Sigmoid colon (tissue), 7 donors: ENCODE results near the gene GALNT12. TPM values are rescaled to one million over a fixed set of nuclear protein-coding genes. Genes with fewer than 3 reads are reported as not detected.

Experiments used
- DNase-seq: peaks from one replicate; pipeline ENCODE4 v3.0.0-alpha.2; 2019
- H3K27ac ChIP-seq, 4 donors: fragments of 200-600 bp; sonication (generic); one replicate each; pipeline ENCODE4 v1.5.1; 2016 to 2019; ENCODE audit warnings: mild to moderate bottlenecking in 1 of 4
- H3K27me3 ChIP-seq, 3 donors: fragments of 200-600 bp; sonication (generic); one replicate each; pipeline ENCODE4 v1.5.1; 2019; ENCODE audit warnings: mild to moderate bottlenecking in 1 of 3
- H3K36me3 ChIP-seq, 4 donors: fragments of 200-600 bp; sonication (generic); one replicate each; pipeline ENCODE4 v1.5.1; 2016 to 2019
- H3K4me1 ChIP-seq, 4 donors: fragments of 200-600 bp; sonication (generic); one replicate each; pipeline ENCODE4 v1.5.1; 2017 to 2019
- H3K4me3 ChIP-seq, 4 donors: fragments of 200-600 bp; sonication (generic); one replicate each; pipeline ENCODE4 v1.5.1; 2017 to 2019; ENCODE audit warnings: mild to moderate bottlenecking in 2 of 4, moderate library complexity in 1 of 4
- H3K9me3 ChIP-seq, 4 donors: fragments of 200-600 bp in 3 of 4; sonication (generic) in 3 of 4; one replicate each; pipeline versions ENCODE4 v1.5.1 to v1.6.1; 2013 to 2019
- CTCF ChIP-seq, 4 experiments: fragments of 450-650 bp in 3 of 4; fragments of 200-600 bp in 1 of 4; IDR thresholded peaks; one replicate each; pipeline ENCODE4 v1.5.1; 2016 to 2019; ENCODE audit warnings: antibody characterized with exemption in 4 of 4, mild to moderate bottlenecking in 3 of 4, moderate library complexity in 2 of 4
- EP300 ChIP-seq, 4 donors: sonication (generic); formaldehyde crosslinking; IDR thresholded peaks; one replicate each; pipeline ENCODE4 v1.6.1; 2017; ENCODE audit warnings: antibody characterized with exemption in 4 of 4
- POLR2A ChIP-seq, 2 donors: fragments of 450-650 bp; IDR thresholded peaks; one replicate each; pipeline ENCODE4 v1.6.1; 2016; ENCODE audit warnings: antibody characterized with exemption in 2 of 2, mild to moderate bottlenecking in 2 of 2, moderate library complexity in 2 of 2
- POLR2AphosphoS5 ChIP-seq, 4 donors: sonication (generic); formaldehyde crosslinking; IDR thresholded peaks; one replicate each; pipeline ENCODE4 v1.6.1; 2017; ENCODE audit warnings: antibody characterized with exemption in 4 of 4
- WGBS, 2 donors: extraction: QIAGEN DNeasy Blood & Tissue Kit; methylation state at CpG; one replicate each; pipeline ENCODE4 v1.1.7; 2013; 5-methylcytosine and 5-hydroxymethylcytosine counted together
- intact Hi-C: fragments of 100-400 bp; cut with DNase I; formaldehyde crosslinking; loops from one replicate; pipeline ENCODE4 v1.15.1; 2023
- polyA plus RNA-seq, 3 donors: library from polyadenylated mRNA; stranded (reverse); fragments of 200-250 nt; gene quantifications; one replicate each; pipeline ENCODE4 v1.2.3, GENCODE V29; 2013
- total RNA-seq, 4 donors: library from RNA; depleted of rRNA; stranded (reverse); fragments of >200 nt; gene quantifications; one replicate each; pipeline ENCODE4 v1.1.0, GENCODE V29; 2016
- donor health status: healthy with polysubstance abuse.
- donor health status: Bipolar disorder and iron deficiency.
- donor health status: healthy.

Gene GALNT12
- total and polyA plus RNA-seq, 7 donors: 11.5 to 34.2 (median 18.9) TPM

GRCh38 chr9:98796364-98797101, 10.9 kb upstream of the GALNT12 start, which contains the start of gene ANKS6:
ANKS6 (minus strand) TSS chr9:98796555; CDS start chr9:98796491, 64 bp downstream.
- H3K4me1 ChIP-seq: peaks cover 0 to 26% (median 20%) of the 10 kb centered on the region in 4 donors
- peak; percentile 88 for DNase-seq
- peak within 1 kb of the TSS; percentile 48 to 78 (median 68) for H3K4me3 ChIP-seq
- TF ChIP-seq CTCF (IDR thresholded peaks at IDR 0.05) (peak in 2 of 4 experiments; percentile 14 to 35), EP300 (IDR thresholded peaks at IDR 0.05) (no peak), POLR2AphosphoS5 (IDR thresholded peaks at IDR 0.05) (peak; percentile 49 to 86 (median 65)), POLR2A (IDR thresholded peaks at IDR 0.05) (peak; percentile 22 to 36)
- H3K9me3 ChIP-seq: no peaks in the 10 kb centered on the region
- WGBS, 2 donors: 3% methylated on average over 86 of the region's 86 CpGs
- no peaks in the 10 kb centered on the region for H3K36me3 ChIP-seq
- no peaks in the 10 kb centered on the region for H3K27me3 ChIP-seq
- peak within 1 kb of the TSS; percentile 85 to 90 (median 88) for H3K27ac ChIP-seq
- intact Hi-C loops: loop anchor here (2.0 to 5.0 kb wide), 3 partner anchors 540 to 1099 kb away; partner anchors contain the start of genes NR4A3 and XPA

GRCh38 chr9:98797491-98797890, 10.0 kb upstream of the GALNT12 start:
- 93 to 95% methylated on average over 4 of the region's 4 CpGs for WGBS, 2 donors
- intact Hi-C loops: loop anchor here (2.0 to 5.0 kb wide), 3 partner anchors 541 to 1100 kb away; partner anchors contain the start of genes NR4A3 and XPA

GRCh38 chr9:98798254-98798653, 9.2 kb upstream of the GALNT12 start:
- intact Hi-C loops: loop anchor here (5.0 kb wide), 2 partner anchors 1024 to 1101 kb away; partner anchors contain the start of genes NR4A3 and XPA
- 95 to 97% methylated on average over 3 of the region's 3 CpGs for WGBS, 2 donors

More at GRCh38 chr9:98797491-98797890, 10.0 kb upstream of the GALNT12 start:
- H3K36me3 ChIP-seq: no peaks in the 10 kb centered on the region
- no peak overlapping the region for H3K4me3 ChIP-seq
- no peaks in the 10 kb centered on the region for H3K27me3 ChIP-seq
- TF ChIP-seq POLR2A (IDR thresholded peaks at IDR 0.05) (no peak), CTCF (IDR thresholded peaks at IDR 0.05) (no peak), POLR2AphosphoS5 (IDR thresholded peaks at IDR 0.05) (no peak)
- H3K27ac ChIP-seq: peak overlapping the region in 2 of 4 donors; percentile 88 to 89
- no peak for DNase-seq
- H3K9me3 ChIP-seq: no peaks in the 10 kb centered on the region
- H3K4me1 ChIP-seq: peaks cover 0 to 24% (median 18%) of the 10 kb centered on the region in 4 donors

GRCh38 chr9:98801561-98801960, 5.9 kb upstream of the GALNT12 start:
- no peak for TF ChIP-seq EP300 (IDR thresholded peaks at IDR 0.05)
- no peak for TF ChIP-seq POLR2AphosphoS5 (IDR thresholded peaks at IDR 0.05)
- TF ChIP-seq POLR2A (IDR thresholded peaks at IDR 0.05): no peak
- TF ChIP-seq CTCF (IDR thresholded peaks at IDR 0.05): no peak
- no peaks in the 10 kb centered on the region for H3K36me3 ChIP-seq
- intact Hi-C loops: loop anchor here (5.0 to 10.0 kb wide), 2 partner anchors 173 to 341 kb away; no protein-coding TSS in a partner anchor
- DNase-seq: no peak
- no peaks in the 10 kb centered on the region for H3K27me3 ChIP-seq
- no peaks in the 10 kb centered on the region for H3K9me3 ChIP-seq
- H3K4me3 ChIP-seq: no peak overlapping the region
- H3K27ac ChIP-seq: peak overlapping the region in 2 of 4 donors; percentile 17 to 34
- H3K4me1 ChIP-seq: peaks cover 0 to 35% (median 23%) of the 10 kb centered on the region in 4 donors
- 88 to 91% methylated on average over 1 of the region's 1 CpG for WGBS, 2 donors

More at GRCh38 chr9:98798254-98798653, 9.2 kb upstream of the GALNT12 start:
- no peak for TF ChIP-seq POLR2A (IDR thresholded peaks at IDR 0.05)
- TF ChIP-seq POLR2AphosphoS5 (IDR thresholded peaks at IDR 0.05): no peak
- TF ChIP-seq EP300 (IDR thresholded peaks at IDR 0.05): no peak
- Histone ChIP-seq H3K4me3 (no peak overlapping the region), H3K9me3 (no peaks in the 10 kb centered on the region), H3K36me3 (no peaks in the 10 kb centered on the region), H3K4me1 (peaks cover 0 to 24% (median 18%) of the 10 kb centered on the region in 4 donors), H3K27me3 (no peaks in the 10 kb centered on the region), H3K27ac (no peak overlapping the region)
- no peak for DNase-seq

- TF ChIP-seq POLR2AphosphoS5 (IDR thresholded peaks at IDR 0.05): no peak
- no peak for TF ChIP-seq CTCF (IDR thresholded peaks at IDR 0.05)
- TF ChIP-seq POLR2A (IDR thresholded peaks at IDR 0.05): no peak
- WGBS, 2 donors: 87 to 90% methylated on average over 1 of the region's 1 CpG
- Histone ChIP-seq H3K27ac (peak overlapping the region in 2 of 4 donors; percentile 17 to 34), H3K36me3 (no peaks in the 10 kb centered on the region), H3K4me3 (no peak overlapping the region), H3K4me1 (peaks cover 0 to 38% (median 24%) of the 10 kb centered on the region in 4 donors), H3K27me3 (no peaks in the 10 kb centered on the region), H3K9me3 (no peaks in the 10 kb centered on the region)
- DNase-seq: no peak
- intact Hi-C loops: loop anchor here (5.0 to 10.0 kb wide), 2 partner anchors 173 to 340 kb away; no protein-coding TSS in a partner anchor
These were observed 5.5 kb upstream of the GALNT12 start for GRCh38 chr9:98801969-98802371.
